Natural killer cell treated with Interleukin-12 subunit alpha and Interleukin-12 subunit beta and Interleukin-15 and Interleukin-18, amount 100 ng/mL, for 72 hours (primary cell): ENCODE results near the gene SLC9A7. TPM values are rescaled to one million over a fixed set of nuclear protein-coding genes. Genes with fewer than 3 reads are reported as not detected.

Experiments used
- ATAC-seq, 2 donors: fragments of 150-1000 bp; cut with Tn5 transposase in 1 of 2; sonication (Bioruptor Pico), chemical (Tn5 transposase) in 1 of 2; 2 replicates each; pipeline ENCODE4 v1.10.0; 2021
- DNase-seq: peaks from one replicate; pipeline ENCODE4 v3.0.0; 2022; ENCODE audit warnings: low spot score
- H3K27ac Mint-ChIP-seq, 2 donors: 1 replicate in 1 of 2; 2 replicates in 1 of 2; pipeline ENCODE4 v1.8.0; 2022; ENCODE audit warnings: mixed read lengths in 2 of 2, mild to moderate bottlenecking in 1 of 2, moderate library complexity in 1 of 2
- H3K27me3 Mint-ChIP-seq, 2 donors: 1 replicate in 1 of 2; 2 replicates in 1 of 2; pipeline ENCODE4 v1.8.0; 2022; ENCODE audit warnings: mixed read lengths in 2 of 2
- H3K36me3 Mint-ChIP-seq: one replicate; pipeline ENCODE4 v1.8.0; 2022; ENCODE audit warnings: mixed read lengths
- H3K4me1 Mint-ChIP-seq, 2 donors: 1 replicate in 1 of 2; 2 replicates in 1 of 2; pipeline ENCODE4 v1.8.0; 2022; ENCODE audit warnings: low read depth in 2 of 2, mixed read lengths in 2 of 2, mild to moderate bottlenecking in 1 of 2
- H3K4me3 Mint-ChIP-seq: one replicate; pipeline ENCODE4 v1.8.0; 2022; ENCODE audit warnings: mixed read lengths
- H3K9me3 Mint-ChIP-seq: 2 replicates; pipeline ENCODE4 v1.8.0; 2022; ENCODE audit warnings: mixed read lengths
- total RNA-seq, 2 donors: library from RNA; stranded (reverse); gene quantifications; one replicate each; pipeline ENCODE4 v1.2.3, GENCODE V29; 2022

SLC9A7 gene
- total RNA-seq, 2 donors from 2014 or later: 1.6 to 3.7 TPM

DNA sequence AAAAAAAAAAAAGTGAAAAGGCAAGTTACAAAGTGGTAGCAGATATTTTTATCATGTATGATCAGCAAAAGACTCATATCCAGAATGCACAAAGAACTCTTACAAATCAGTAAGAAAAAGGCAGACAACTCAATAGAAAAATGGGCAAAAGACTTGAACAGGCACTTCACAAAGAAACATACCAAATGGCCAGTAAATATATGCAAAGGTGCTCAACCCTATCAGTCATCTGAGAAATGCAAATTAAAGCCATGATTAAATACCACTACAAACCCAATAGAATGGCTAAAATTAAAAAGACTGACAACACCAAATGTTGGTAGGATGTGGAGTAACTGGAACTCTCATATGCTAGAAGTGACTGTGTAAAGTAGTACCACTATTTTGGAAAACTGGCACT lies 140.0 kb downstream of the SLC9A7 start:
- Mint-ChIP-seq H3K4me1 (peaks cover 0 to 4% of the 10 kb centered on the region in 2 donors), H3K27me3 (peaks cover 0 to 22% of the 10 kb centered on the region in 2 donors)

DNA sequence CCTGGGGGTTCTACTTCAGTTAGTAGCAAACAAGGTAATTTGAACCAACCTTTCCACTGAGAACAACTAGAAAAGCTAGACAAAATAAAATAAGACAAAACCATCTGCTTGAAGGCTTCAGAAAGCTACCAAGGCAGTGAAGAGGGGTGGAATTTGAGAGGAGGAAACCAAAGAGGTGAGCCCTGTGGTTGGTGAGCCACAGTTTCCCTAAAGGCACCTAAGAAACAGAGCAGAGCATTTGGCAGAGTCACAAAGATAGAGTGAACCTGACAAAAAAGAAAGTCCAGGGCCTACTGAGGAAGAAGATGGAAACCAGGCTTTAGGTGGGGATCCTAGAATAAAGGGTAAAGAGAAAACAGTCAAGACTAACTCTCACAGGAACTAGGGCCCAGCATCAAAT lies 141.0 kb downstream of the SLC9A7 start:
- Mint-ChIP-seq H3K4me3 (no peak overlapping the region), H3K27me3 (peaks cover 0 to 19% of the 10 kb centered on the region in 2 donors), H3K9me3 (no peaks in the 10 kb centered on the region), H3K4me1 (peaks cover 0 to 4% of the 10 kb centered on the region in 2 donors), H3K27ac (no peak overlapping the region), H3K36me3 (peaks cover 5% of the 10 kb centered on the region)
- DNase-seq (no peak), ATAC-seq (no peak)

More for the DNA sequence above, 140.0 kb downstream of the SLC9A7 start:
- DNase-seq (no peak), ATAC-seq (no peak)
- H3K9me3 Mint-ChIP-seq: no peaks in the 10 kb centered on the region
- no peak overlapping the region for H3K27ac Mint-ChIP-seq
- H3K4me3 Mint-ChIP-seq: no peak overlapping the region
- H3K36me3 Mint-ChIP-seq: peaks cover 5% of the 10 kb centered on the region

DNA sequence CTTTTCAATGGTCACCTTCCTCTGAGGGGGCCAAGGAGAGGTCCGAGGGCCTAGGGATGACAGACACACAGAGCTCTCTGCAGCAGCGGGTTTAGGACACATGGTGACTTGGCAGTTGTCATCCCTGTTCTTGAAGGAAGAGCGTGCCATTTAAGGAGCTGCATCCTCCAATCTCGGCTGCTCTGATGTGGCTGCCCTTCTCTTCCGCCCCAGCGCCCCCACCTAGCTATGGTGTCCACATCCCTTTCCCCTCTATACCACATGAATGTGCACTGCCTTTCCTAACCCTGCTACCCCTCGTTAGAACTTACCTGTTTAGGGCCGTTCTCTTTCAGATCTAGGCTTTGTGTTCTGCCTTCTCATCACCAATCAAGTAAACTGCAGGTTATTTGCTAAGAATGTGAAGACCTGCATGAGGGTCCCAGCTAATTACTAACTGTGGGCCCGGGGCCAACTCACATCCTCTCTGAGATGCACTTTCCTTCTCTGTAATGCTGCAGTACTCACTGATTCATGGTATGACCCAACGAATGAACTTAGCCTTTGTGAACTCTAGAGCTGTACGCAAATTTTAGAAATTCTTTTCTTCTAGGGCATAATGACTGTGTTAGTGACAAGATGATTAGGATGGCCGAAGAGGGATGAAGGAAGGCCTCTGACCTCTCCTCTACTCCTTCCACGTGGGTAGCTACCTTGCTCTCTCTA lies 147.1 kb downstream of the SLC9A7 start:
- no peaks in the 10 kb centered on the region for H3K4me1 Mint-ChIP-seq
- ATAC-seq (no peak), DNase-seq (no peak)
- no peaks in the 10 kb centered on the region for H3K36me3 Mint-ChIP-seq
- H3K27ac Mint-ChIP-seq: no peak overlapping the region
- H3K9me3 Mint-ChIP-seq: no peaks in the 10 kb centered on the region
- H3K27me3 Mint-ChIP-seq: peaks cover 0 to under 1% of the 10 kb centered on the region in 2 donors
- no peak overlapping the region for H3K4me3 Mint-ChIP-seq

DNA sequence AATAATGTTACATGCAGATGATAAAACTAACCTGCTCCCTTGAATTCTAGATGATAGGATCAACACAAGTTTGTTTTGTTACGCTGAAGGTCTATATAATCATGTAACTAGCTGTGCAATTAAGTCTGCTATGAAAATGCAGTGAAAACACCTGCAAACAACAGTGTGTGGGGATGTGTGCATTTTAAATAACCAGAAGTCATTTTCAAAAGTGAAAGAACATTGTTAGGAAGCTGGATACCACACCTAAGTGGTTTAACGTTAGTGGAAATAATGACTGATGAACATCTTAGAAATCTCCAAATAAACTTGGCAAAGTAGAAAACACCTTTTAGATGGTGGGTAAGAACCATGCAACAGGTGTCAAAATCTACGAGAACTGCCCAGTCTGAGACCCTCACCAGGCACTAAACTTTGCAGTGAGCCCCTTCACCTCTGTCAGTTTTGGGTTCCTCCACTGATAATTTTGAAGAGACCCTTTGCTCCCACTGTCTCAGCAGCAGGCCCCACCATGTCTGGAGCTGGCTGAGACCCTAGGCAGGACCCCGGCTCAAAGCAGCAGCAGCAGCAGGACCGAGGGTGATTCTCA lies 148.8 kb downstream of the SLC9A7 start:
- H3K27ac Mint-ChIP-seq: no peak overlapping the region

DNA sequence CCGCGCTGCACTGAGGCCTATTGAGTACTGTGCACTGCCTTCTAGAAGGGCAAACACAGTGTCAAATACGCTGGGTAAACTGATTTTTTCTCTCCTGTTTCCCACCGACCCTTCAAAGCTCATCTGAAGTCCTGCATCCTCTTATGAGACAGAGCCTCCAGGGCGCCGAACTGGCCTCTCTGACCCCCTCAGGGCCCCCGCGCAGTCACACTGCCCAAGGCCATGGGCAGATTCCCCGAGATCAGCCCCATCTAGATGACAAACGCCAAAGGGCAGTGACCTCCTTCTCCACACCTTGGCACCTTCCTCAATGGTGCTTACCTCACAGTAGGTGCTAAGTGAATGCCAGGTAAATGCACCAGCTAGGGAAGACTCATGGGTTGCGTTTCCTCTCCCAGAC lies 151.0 kb downstream of the SLC9A7 start:
- peaks cover 0 to 2% of the 10 kb centered on the region in 2 donors for H3K27me3 Mint-ChIP-seq
- H3K27ac Mint-ChIP-seq: no peak overlapping the region
- no peaks in the 10 kb centered on the region for H3K36me3 Mint-ChIP-seq
- DNase-seq: no peak
- no peaks in the 10 kb centered on the region for H3K9me3 Mint-ChIP-seq
- H3K4me3 Mint-ChIP-seq: no peak overlapping the region
- peak in 1 of 2 donors; percentile 50 for ATAC-seq
- H3K4me1 Mint-ChIP-seq: no peaks in the 10 kb centered on the region

More for the DNA sequence above, 148.8 kb downstream of the SLC9A7 start:
- H3K9me3 Mint-ChIP-seq: no peaks in the 10 kb centered on the region
- no peak for DNase-seq
- no peaks in the 10 kb centered on the region for H3K36me3 Mint-ChIP-seq
- peaks cover 0 to 2% of the 10 kb centered on the region in 2 donors for H3K27me3 Mint-ChIP-seq
- H3K4me1 Mint-ChIP-seq: no peaks in the 10 kb centered on the region
- H3K4me3 Mint-ChIP-seq: no peak overlapping the region
- no peak for ATAC-seq

DNA sequence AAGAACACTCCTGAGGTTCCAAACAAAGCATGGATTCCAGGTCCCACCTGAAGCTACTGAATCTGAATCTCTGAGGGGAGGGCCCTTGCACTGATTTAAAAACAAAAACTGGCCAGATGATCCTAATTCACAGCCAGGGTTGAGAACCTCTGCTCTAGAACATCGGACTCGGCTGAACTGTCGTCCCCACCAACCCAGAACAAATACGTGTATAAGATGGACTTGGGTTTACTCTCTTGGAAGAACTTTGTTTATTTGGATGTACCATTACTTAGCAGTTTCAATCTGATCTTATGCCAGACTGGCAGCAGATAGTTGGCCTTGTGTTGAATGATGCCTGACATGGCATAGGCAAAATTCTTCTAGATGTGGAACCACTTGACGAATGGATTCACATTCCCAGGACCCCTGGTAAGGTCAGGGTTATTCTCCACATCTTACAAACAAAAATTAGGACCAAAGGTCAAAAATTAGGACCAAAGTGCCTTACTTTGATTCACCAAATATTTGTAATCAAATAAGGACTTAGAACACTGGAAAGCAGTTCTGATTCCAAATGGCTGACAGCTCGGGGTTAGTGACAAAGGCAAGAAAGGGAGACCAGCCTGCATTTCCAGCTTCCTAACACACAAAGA lies 156.3 kb downstream of the SLC9A7 start:
- Mint-ChIP-seq H3K9me3 (no peaks in the 10 kb centered on the region), H3K4me1 (peaks cover 0 to 2% of the 10 kb centered on the region in 2 donors), H3K27me3 (peaks cover 0 to 11% of the 10 kb centered on the region in 2 donors), H3K27ac (no peak overlapping the region), H3K36me3 (no peaks in the 10 kb centered on the region), H3K4me3 (no peak overlapping the region)
- no peak for DNase-seq
- ATAC-seq: no peak

DNA sequence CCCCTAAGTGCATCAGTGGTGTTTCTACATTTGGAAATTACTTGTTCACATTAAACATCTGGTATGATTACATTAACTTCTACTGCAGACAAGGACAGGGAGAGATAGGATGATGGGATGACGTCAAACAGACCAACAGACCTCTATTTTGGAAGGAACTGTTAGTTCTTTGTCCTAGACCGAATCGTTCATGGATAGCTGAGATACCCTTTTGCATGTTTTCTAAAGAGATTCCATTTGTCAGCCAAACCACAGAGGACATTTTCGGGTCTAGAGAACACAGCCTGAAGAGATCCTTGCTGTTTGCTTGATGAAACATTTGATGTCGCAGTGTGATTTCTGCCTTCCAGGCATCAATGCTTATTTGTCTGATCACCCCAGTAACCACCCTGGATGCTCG lies 157.6 kb downstream of the SLC9A7 start:
- DNase-seq: no peak
- no peak for ATAC-seq
- H3K4me1 Mint-ChIP-seq: peaks cover 0 to 2% of the 10 kb centered on the region in 2 donors
- no peak overlapping the region for H3K4me3 Mint-ChIP-seq
- H3K27me3 Mint-ChIP-seq: peaks cover 0 to 9% of the 10 kb centered on the region in 2 donors
- no peaks in the 10 kb centered on the region for H3K36me3 Mint-ChIP-seq
- no peak overlapping the region for H3K27ac Mint-ChIP-seq
- no peaks in the 10 kb centered on the region for H3K9me3 Mint-ChIP-seq

DNA sequence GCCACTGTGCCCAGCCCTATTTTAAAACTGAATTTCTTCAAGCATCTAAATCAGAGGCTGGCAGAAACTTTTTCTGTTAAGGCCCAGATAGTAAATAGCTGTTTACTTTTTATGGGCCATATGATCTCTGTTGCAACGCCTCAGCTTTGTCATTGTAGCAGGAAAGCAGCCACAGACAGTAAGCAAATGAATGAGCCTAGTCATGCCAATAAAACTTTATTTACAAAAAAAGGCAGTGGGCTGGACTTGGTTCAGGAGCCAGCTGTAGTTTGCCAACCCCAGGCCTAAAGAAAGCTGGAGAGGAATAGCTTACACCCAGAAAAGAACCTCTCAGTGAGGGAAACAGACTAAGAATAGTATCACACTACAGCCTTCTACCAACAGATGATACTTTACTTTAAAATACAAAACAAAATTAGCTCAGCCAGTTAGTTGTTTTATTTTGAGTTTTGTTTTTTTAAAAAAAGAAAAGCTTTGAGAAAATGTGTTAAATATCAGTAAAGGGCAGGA lies 159.8 kb downstream of the SLC9A7 start:
- no peaks in the 10 kb centered on the region for H3K36me3 Mint-ChIP-seq
- no peak for DNase-seq
- H3K27ac Mint-ChIP-seq: no peak overlapping the region
- H3K4me1 Mint-ChIP-seq: peaks cover 0 to 2% of the 10 kb centered on the region in 2 donors
- peaks cover 0 to 9% of the 10 kb centered on the region in 2 donors for H3K27me3 Mint-ChIP-seq
- H3K9me3 Mint-ChIP-seq: no peaks in the 10 kb centered on the region
- ATAC-seq: no peak
- no peak overlapping the region for H3K4me3 Mint-ChIP-seq

DNA sequence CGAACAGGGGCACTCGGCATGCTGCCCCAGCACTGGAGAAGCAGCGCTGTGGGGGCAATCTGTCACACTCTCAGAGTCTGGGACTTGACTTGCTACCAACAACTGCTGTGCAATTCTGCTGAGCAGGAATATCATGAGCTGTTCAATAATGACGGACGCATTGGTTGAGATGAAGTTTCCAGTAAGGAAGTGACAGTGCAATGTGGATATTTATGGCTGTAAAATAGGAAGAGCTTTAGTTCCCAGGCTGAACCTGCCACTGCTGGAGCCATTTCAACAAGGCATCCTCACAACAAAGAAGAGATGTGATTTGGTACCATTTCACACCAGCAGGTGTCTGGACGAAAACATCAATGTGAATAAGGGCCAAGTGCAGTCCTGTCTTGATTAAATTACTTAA lies 161.1 kb downstream of the SLC9A7 start:
- no peak for ATAC-seq
- Mint-ChIP-seq H3K36me3 (no peaks in the 10 kb centered on the region), H3K4me1 (peaks cover 0 to 2% of the 10 kb centered on the region in 2 donors), H3K4me3 (no peak overlapping the region), H3K27me3 (peaks cover 0 to 11% of the 10 kb centered on the region in 2 donors), H3K27ac (no peak overlapping the region), H3K9me3 (no peaks in the 10 kb centered on the region)
- DNase-seq: no peak

DNA sequence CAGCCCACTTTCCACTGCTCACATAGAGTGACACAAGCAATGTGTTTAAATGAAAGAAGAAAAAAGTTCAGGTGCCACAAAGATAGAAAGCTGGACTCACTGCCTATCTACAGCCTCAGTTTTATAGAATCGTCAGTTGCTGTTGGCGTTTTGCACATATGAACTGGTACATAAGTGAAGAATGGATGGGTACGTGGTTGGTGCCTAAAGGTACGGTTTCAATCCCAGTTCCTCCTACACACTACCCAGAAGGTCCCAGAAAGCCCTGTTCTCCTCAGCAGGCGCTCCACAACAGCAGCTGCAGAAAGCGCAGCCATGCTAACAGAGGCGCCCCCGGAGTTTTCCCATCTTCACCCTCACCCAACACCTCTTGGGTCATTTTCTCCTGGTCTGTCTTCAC lies 161.7 kb downstream of the SLC9A7 start:
- no peaks in the 10 kb centered on the region for H3K36me3 Mint-ChIP-seq
- ATAC-seq (no peak), DNase-seq (no peak)
- no peak overlapping the region for H3K27ac Mint-ChIP-seq
- H3K27me3 Mint-ChIP-seq: peaks cover 0 to 14% of the 10 kb centered on the region in 2 donors
- H3K4me3 Mint-ChIP-seq: no peak overlapping the region
- no peaks in the 10 kb centered on the region for H3K9me3 Mint-ChIP-seq
- H3K4me1 Mint-ChIP-seq: peaks cover 0 to 2% of the 10 kb centered on the region in 2 donors

DNA sequence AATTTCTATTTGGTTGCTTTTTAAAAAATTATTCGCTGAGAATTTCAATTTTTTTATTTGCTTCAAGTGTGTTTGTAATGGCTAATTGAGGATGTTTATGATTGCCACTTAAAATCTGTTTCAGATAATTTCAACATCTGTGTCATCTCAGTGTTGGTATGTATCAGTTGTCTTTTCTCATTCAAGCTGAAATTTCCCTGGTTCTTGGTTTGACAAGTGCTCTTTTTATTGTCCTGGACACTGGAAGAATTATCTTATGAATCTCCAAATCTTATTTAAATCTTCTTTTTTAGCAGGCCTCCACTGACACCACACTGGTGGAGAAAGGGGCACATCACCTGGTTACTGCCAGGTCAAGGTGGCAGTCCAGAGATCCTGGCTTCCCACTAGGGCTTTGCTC lies 163.8 kb downstream of the SLC9A7 start:
- DNase-seq (no peak), ATAC-seq (no peak)
- Mint-ChIP-seq H3K36me3 (no peaks in the 10 kb centered on the region), H3K9me3 (no peaks in the 10 kb centered on the region), H3K27ac (no peak overlapping the region), H3K4me1 (peaks cover 0 to 2% of the 10 kb centered on the region in 2 donors), H3K27me3 (peaks cover 0 to 12% of the 10 kb centered on the region in 2 donors), H3K4me3 (no peak overlapping the region)

DNA sequence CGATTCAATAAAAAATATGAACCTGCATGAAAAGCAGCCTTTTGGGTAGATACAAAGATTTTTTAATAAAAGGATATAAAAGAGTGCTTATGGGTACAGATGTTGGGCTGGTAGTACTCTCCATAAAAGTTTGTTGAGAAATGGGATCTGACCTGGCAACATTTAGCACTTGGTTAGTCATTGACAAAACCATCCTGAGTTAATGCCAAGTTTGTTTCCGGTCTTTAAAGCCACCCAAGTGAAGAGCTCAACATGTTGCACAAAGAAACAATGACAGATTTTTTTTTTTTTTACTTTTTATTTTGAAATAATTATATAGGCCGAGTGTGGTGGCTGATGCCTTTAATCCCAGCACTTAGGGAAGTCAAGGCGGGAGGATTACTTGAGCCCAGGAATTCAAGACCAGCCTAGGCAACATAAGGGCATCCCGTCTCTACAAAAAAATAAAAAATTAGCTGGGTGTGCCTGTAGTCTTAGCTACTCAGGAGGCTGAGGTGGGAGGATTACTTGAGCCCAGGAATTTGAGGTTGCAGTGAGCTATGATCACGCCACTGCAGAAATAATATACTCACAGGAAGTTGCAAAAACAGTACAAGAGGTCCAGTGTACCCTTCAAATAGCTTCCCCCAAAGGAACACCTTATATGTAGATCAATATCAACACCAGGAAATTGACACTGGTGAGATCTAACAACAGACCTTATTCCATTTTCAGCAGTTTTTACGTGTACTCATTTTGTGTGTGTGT lies 168.8 kb downstream of the SLC9A7 start:
- H3K9me3 Mint-ChIP-seq: no peaks in the 10 kb centered on the region
- no peak overlapping the region for H3K27ac Mint-ChIP-seq
- no peak overlapping the region for H3K4me3 Mint-ChIP-seq
- H3K4me1 Mint-ChIP-seq: peaks cover 14% of the 10 kb centered on the region in 2 donors
- no peak for DNase-seq
- ATAC-seq: no peak
- H3K27me3 Mint-ChIP-seq: peaks cover 0 to 7% of the 10 kb centered on the region in 2 donors
- no peaks in the 10 kb centered on the region for H3K36me3 Mint-ChIP-seq

DNA sequence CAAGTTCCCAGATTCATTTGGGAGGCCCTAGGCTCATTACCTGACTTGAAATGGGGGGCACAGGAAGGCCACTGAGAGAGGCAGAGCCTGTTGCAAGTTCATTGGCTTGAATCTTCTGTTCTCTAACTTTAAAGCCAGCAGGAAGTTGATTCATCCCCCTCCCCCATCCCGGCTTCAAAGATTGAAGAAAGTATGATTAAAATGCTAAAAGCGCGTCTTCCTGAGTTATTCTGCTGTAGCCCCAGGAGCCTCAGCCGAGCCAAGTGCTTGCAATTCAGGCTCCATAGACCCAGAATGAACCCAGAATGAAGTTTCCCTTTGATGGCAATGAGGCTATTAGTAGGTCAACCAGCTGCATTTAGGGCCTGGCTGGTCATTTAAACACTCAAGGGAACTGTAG lies 170.7 kb downstream of the SLC9A7 start:
- Mint-ChIP-seq H3K27me3 (peaks cover 0 to 5% of the 10 kb centered on the region in 2 donors), H3K4me3 (peak overlapping the region; percentile 48)

More for the DNA sequence above, 170.7 kb downstream of the SLC9A7 start:
- DNase-seq (no peak), ATAC-seq (no peak)
- peaks cover 14% of the 10 kb centered on the region in 2 donors for H3K4me1 Mint-ChIP-seq
- H3K27ac Mint-ChIP-seq: peak overlapping the region in 1 of 2 donors; percentile 43
- no peaks in the 10 kb centered on the region for H3K9me3 Mint-ChIP-seq
- no peaks in the 10 kb centered on the region for H3K36me3 Mint-ChIP-seq
